IgD-negative memory B cell (primary cell): ENCODE data around the gene CDC42BPA. TPM values are rescaled to one million over a fixed set of nuclear protein-coding genes. Genes with fewer than 3 reads are reported as not detected.
"Not testable (repeated sequence)": the region's sequence is repeated elsewhere in the genome, so short reads cannot be mapped to it uniquely, and the experiment has no call there.

Source experiments
- H3K27ac Mint-ChIP-seq, 3 donors: one replicate each; pipeline ENCODE4 v1.8.0; 2020 to 2022; ENCODE audit warnings: mild to moderate bottlenecking in 3 of 3, mixed read lengths in 3 of 3, moderate library complexity in 1 of 3
- H3K27me3 Mint-ChIP-seq: one replicate; pipeline ENCODE4 v1.8.0; 2021; ENCODE audit warnings: mixed read lengths
- H3K36me3 Mint-ChIP-seq: one replicate; pipeline ENCODE4 v1.8.0; 2020; ENCODE audit warnings: mild to moderate bottlenecking, mixed read lengths
- H3K4me1 Mint-ChIP-seq, 3 donors: one replicate each; pipeline ENCODE4 v1.8.0; 2020 to 2022; ENCODE audit warnings: mixed read lengths in 3 of 3, mild to moderate bottlenecking in 1 of 3
- H3K4me3 Mint-ChIP-seq, 4 donors: one replicate each; pipeline ENCODE4 v1.8.0; 2020 to 2022; ENCODE audit warnings: mild to moderate bottlenecking in 4 of 4, mixed read lengths in 4 of 4, moderate library complexity in 3 of 4
- H3K9me3 Mint-ChIP-seq, 3 donors: one replicate each; pipeline ENCODE4 v1.8.0; 2020 to 2021; ENCODE audit warnings: mixed read lengths in 3 of 3, mild to moderate bottlenecking in 1 of 3
- polyA plus RNA-seq: library from polyadenylated mRNA; unstranded; fragments of 300-500 nt; fragmentation: Illumina TruSeq; gene quantifications from one replicate; pipeline ENCODE4 v1.2.3, GENCODE V29; 2021

Gene CDC42BPA
- polyA plus RNA-seq, 1 donor from 2014 or later: not detected

GRCh38 chr1:227305894-227306626 is 12.2 kb downstream of the CDC42BPA start:
- Mint-ChIP-seq H3K27me3 (peaks cover 4% of the 10 kb centered on the region), H3K4me1 (no peaks in the 10 kb centered on the region), H3K36me3 (no peaks in the 10 kb centered on the region), H3K27ac (no peak overlapping the region), H3K9me3 (no peaks in the 10 kb centered on the region), H3K4me3 (no peak overlapping the region)

- Mint-ChIP-seq H3K36me3 (no peaks in the 10 kb centered on the region), H3K27me3 (peaks cover 1% of the 10 kb centered on the region), H3K27ac (no peak overlapping the region), H3K4me3 (no peak overlapping the region), H3K9me3 (no peaks in the 10 kb centered on the region), H3K4me1 (no peaks in the 10 kb centered on the region)
Observed at GRCh38 chr1:227304665-227305064, 13.6 kb downstream of the CDC42BPA start.

GRCh38 chr1:227303662-227304061 is 14.6 kb downstream of the CDC42BPA start:
- H3K4me1 Mint-ChIP-seq: no peaks in the 10 kb centered on the region
- H3K27me3 Mint-ChIP-seq: peaks cover 1% of the 10 kb centered on the region
- H3K36me3 Mint-ChIP-seq: no peaks in the 10 kb centered on the region
- no peak overlapping the region for H3K4me3 Mint-ChIP-seq
- no peaks in the 10 kb centered on the region for H3K9me3 Mint-ChIP-seq
- no peak overlapping the region for H3K27ac Mint-ChIP-seq

GRCh38 chr1:227300682-227301081 is 17.6 kb downstream of the CDC42BPA start:
- H3K27ac Mint-ChIP-seq: no peak overlapping the region
- no peaks in the 10 kb centered on the region for H3K36me3 Mint-ChIP-seq
- peaks cover 0 to 5% (median 2%) of the 10 kb centered on the region in 3 donors for H3K9me3 Mint-ChIP-seq
- H3K4me1 Mint-ChIP-seq: no peaks in the 10 kb centered on the region
- H3K27me3 Mint-ChIP-seq: peaks cover 3% of the 10 kb centered on the region
- H3K4me3 Mint-ChIP-seq: no peak overlapping the region

- Mint-ChIP-seq H3K36me3 (no peaks in the 10 kb centered on the region), H3K27ac (no peak overlapping the region), H3K27me3 (peaks cover 3% of the 10 kb centered on the region), H3K9me3 (peaks cover 0 to 5% (median 2%) of the 10 kb centered on the region in 3 donors), H3K4me1 (no peaks in the 10 kb centered on the region), H3K4me3 (no peak overlapping the region)
Observed at GRCh38 chr1:227299688-227300087, 18.6 kb downstream of the CDC42BPA start.

- Mint-ChIP-seq H3K27ac (no peak overlapping the region), H3K9me3 (peaks cover 0 to 5% (median 2%) of the 10 kb centered on the region in 3 donors), H3K36me3 (no peaks in the 10 kb centered on the region), H3K27me3 (peaks cover 3% of the 10 kb centered on the region), H3K4me3 (no peak overlapping the region), H3K4me1 (no peaks in the 10 kb centered on the region)
Observed at GRCh38 chr1:227299241-227299627, 19.1 kb downstream of the CDC42BPA start.

GRCh38 chr1:227298512-227299240 is 19.6 kb downstream of the CDC42BPA start:
- Mint-ChIP-seq H3K36me3 (no peaks in the 10 kb centered on the region), H3K4me3 (no peak overlapping the region), H3K27ac (no peak overlapping the region), H3K27me3 (peaks cover 3% of the 10 kb centered on the region), H3K9me3 (peaks cover 0 to 5% (median 2%) of the 10 kb centered on the region in 3 donors), H3K4me1 (no peaks in the 10 kb centered on the region)

- Mint-ChIP-seq H3K4me3 (no peak overlapping the region), H3K4me1 (peaks cover 0 to 3% (median 0%) of the 10 kb centered on the region in 3 donors), H3K27me3 (peaks cover 7% of the 10 kb centered on the region), H3K36me3 (no peaks in the 10 kb centered on the region), H3K9me3 (peaks cover 0 to 5% (median 2%) of the 10 kb centered on the region in 3 donors), H3K27ac (no peak overlapping the region)
Observed at GRCh38 chr1:227297073-227297793, 21.1 kb downstream of the CDC42BPA start.

- H3K27me3 Mint-ChIP-seq: peaks cover 6% of the 10 kb centered on the region
- no peak overlapping the region for H3K4me3 Mint-ChIP-seq
- no peak overlapping the region for H3K27ac Mint-ChIP-seq
- peaks cover 0 to 3% (median 0%) of the 10 kb centered on the region in 3 donors for H3K4me1 Mint-ChIP-seq
- no peaks in the 10 kb centered on the region for H3K36me3 Mint-ChIP-seq
- peaks cover 0 to 5% (median 2%) of the 10 kb centered on the region in 3 donors for H3K9me3 Mint-ChIP-seq
Observed at GRCh38 chr1:227295609-227296008, 22.7 kb downstream of the CDC42BPA start.

GRCh38 chr1:227285745-227286144 is 32.5 kb downstream of the CDC42BPA start:
- H3K36me3 Mint-ChIP-seq: no peaks in the 10 kb centered on the region
- H3K27me3 Mint-ChIP-seq: no peaks in the 10 kb centered on the region
- H3K4me1 Mint-ChIP-seq: no peaks in the 10 kb centered on the region
- H3K4me3 Mint-ChIP-seq: no peak overlapping the region
- no peak overlapping the region for H3K27ac Mint-ChIP-seq
- peaks cover 0 to 20% (median 20%) of the 10 kb centered on the region in 3 donors for H3K9me3 Mint-ChIP-seq

- Mint-ChIP-seq H3K27me3 (no peaks in the 10 kb centered on the region), H3K9me3 (peaks cover 0 to 16% (median 11%) of the 10 kb centered on the region in 3 donors), H3K36me3 (no peaks in the 10 kb centered on the region), H3K27ac (no peak overlapping the region), H3K4me1 (no peaks in the 10 kb centered on the region), H3K4me3 (no peak overlapping the region)
Observed at GRCh38 chr1:227281371-227281770, 36.9 kb downstream of the CDC42BPA start.

GRCh38 chr1:227280836-227281235 is 37.5 kb downstream of the CDC42BPA start:
- Mint-ChIP-seq H3K27ac (no peak overlapping the region), H3K4me3 (no peak overlapping the region), H3K4me1 (no peaks in the 10 kb centered on the region), H3K27me3 (no peaks in the 10 kb centered on the region), H3K36me3 (no peaks in the 10 kb centered on the region), H3K9me3 (peaks cover 0 to 11% (median 6%) of the 10 kb centered on the region in 3 donors)

GRCh38 chr1:227276156-227276693 is 42.1 kb downstream of the CDC42BPA start:
- not testable (repeated sequence) for H3K36me3 Mint-ChIP-seq, H3K27me3 Mint-ChIP-seq, H3K9me3 Mint-ChIP-seq, H3K27ac Mint-ChIP-seq, H3K4me1 Mint-ChIP-seq, H3K4me3 Mint-ChIP-seq

- H3K27me3 Mint-ChIP-seq: peaks cover 6% of the 10 kb centered on the region
- H3K4me1 Mint-ChIP-seq: no peaks in the 10 kb centered on the region
- no peak overlapping the region for H3K4me3 Mint-ChIP-seq
- peaks cover 0 to 2% (median 0%) of the 10 kb centered on the region in 3 donors for H3K9me3 Mint-ChIP-seq
- no peaks in the 10 kb centered on the region for H3K36me3 Mint-ChIP-seq
- no peak overlapping the region for H3K27ac Mint-ChIP-seq
Observed at GRCh38 chr1:227273557-227273956, 44.7 kb downstream of the CDC42BPA start.

- peaks cover 0 to 3% (median 0%) of the 10 kb centered on the region in 3 donors for H3K9me3 Mint-ChIP-seq
- no peaks in the 10 kb centered on the region for H3K36me3 Mint-ChIP-seq
- H3K4me1 Mint-ChIP-seq: no peaks in the 10 kb centered on the region
- peaks cover 6% of the 10 kb centered on the region for H3K27me3 Mint-ChIP-seq
- no peak overlapping the region for H3K4me3 Mint-ChIP-seq
- no peak overlapping the region for H3K27ac Mint-ChIP-seq
Observed at GRCh38 chr1:227272428-227272827, 45.9 kb downstream of the CDC42BPA start.
